OCI-LY1 (cell line): Measurements from ENCODE around the gene PRAME.

Source experiments
- H2AFZ ChIP-seq: fragments of 200-600 bp; sonication (generic), shearing (Covaris generic); 2 replicates; pipeline ENCODE4 v1.6.0; 2014; ENCODE audit warnings: antibody characterized with exemption, mild to moderate bottlenecking, low read length
- H3F3A ChIP-seq: fragments of 200-600 bp; sonication (generic), shearing (Covaris generic); 2 replicates; pipeline ENCODE4 v1.6.0; 2014; ENCODE audit warnings: mild to moderate bottlenecking, antibody characterized with exemption, low read length, moderate library complexity; ENCODE audit not compliant: insufficient read depth
- H3K27ac ChIP-seq: fragments of 200-600 bp; sonication (generic); 2 replicates; pipeline ENCODE4 v1.5.1; 2014; ENCODE audit warnings: low read length, mixed run types, mild to moderate bottlenecking, low read depth; ENCODE audit not compliant: poor library complexity, severe bottlenecking
- H3K27me3 ChIP-seq: fragments of 200-600 bp; sonication (generic); 2 replicates; pipeline ENCODE4 v1.6.0; 2014; ENCODE audit warnings: antibody characterized with exemption, mild to moderate bottlenecking, low read length, moderate library complexity; ENCODE audit not compliant: insufficient read depth
- H3K36me3 ChIP-seq: fragments of 200-600 bp; sonication (generic); 2 replicates; pipeline ENCODE4 v1.6.1; 2014; ENCODE audit warnings: mild to moderate bottlenecking, antibody characterized with exemption, low read length, moderate library complexity, mixed read lengths; ENCODE audit not compliant: insufficient read depth
- H3K4me1 ChIP-seq: fragments of 200-600 bp; sonication (generic); 2 replicates; pipeline ENCODE4 v1.5.1; 2014; ENCODE audit warnings: mild to moderate bottlenecking, low read length, moderate library complexity; ENCODE audit not compliant: insufficient read depth, severe bottlenecking
- H3K4me2 ChIP-seq: fragments of 200-600 bp; sonication (generic), shearing (Covaris generic); 2 replicates; pipeline ENCODE4 v1.6.1; 2014; ENCODE audit warnings: low read length
- H3K4me3 ChIP-seq: fragments of 200-600 bp; sonication (generic); 2 replicates; pipeline ENCODE4 v1.5.1; 2014; ENCODE audit warnings: low read length, low read depth, mild to moderate bottlenecking, mixed read lengths; ENCODE audit not compliant: poor library complexity, severe bottlenecking
- H3K79me2 ChIP-seq: fragments of 200-600 bp; shearing (Covaris generic); 2 replicates; pipeline ENCODE4 v1.6.1; 2016; ENCODE audit warnings: mixed run types, low read length, mixed read lengths; ENCODE audit not compliant: insufficient read depth
- H3K9ac ChIP-seq: fragments of 200-600 bp; sonication (generic), shearing (Covaris generic); 2 replicates; pipeline ENCODE4 v1.6.1; 2014; ENCODE audit warnings: mild to moderate bottlenecking, low read length, mixed read lengths
- H3K9me2 ChIP-seq: fragments of 200-600 bp; sonication (generic), shearing (Covaris generic); 2 replicates; pipeline ENCODE4 v1.6.1; 2014; ENCODE audit warnings: low read depth, mild to moderate bottlenecking, low read length, mixed read lengths
- H3K9me3 ChIP-seq: fragments of 200-600 bp; shearing (Covaris generic); 2 replicates; pipeline ENCODE4 v1.6.1; 2014; ENCODE audit warnings: low read length, mixed read lengths
- H4K20me1 ChIP-seq: fragments of 200-600 bp; sonication (generic), shearing (Covaris generic); 2 replicates; pipeline ENCODE4 v1.6.0; 2016; ENCODE audit warnings: mild to moderate bottlenecking, low read length; ENCODE audit not compliant: insufficient read depth
- EZH2 ChIP-seq: fragments of 200-600 bp; sonication (generic), shearing (Covaris generic); IDR thresholded peaks from 2 replicates; pipeline ENCODE4 v1.8.0; 2017; ENCODE audit warnings: borderline replicate concordance, mixed run types, mild to moderate bottlenecking, antibody characterized with exemption, low read length, moderate library complexity, mixed read lengths
- TF ChIP-seq, protein P1 (sequence below): fragments of 200-600 bp; sonication (generic), shearing (Covaris generic); IDR thresholded peaks from 2 replicates; pipeline ENCODE4 v1.5.1; 2017; ENCODE audit warnings: mild to moderate bottlenecking, antibody characterized with exemption, low read length, moderate library complexity, mixed read lengths

Gene PRAME

DNA sequence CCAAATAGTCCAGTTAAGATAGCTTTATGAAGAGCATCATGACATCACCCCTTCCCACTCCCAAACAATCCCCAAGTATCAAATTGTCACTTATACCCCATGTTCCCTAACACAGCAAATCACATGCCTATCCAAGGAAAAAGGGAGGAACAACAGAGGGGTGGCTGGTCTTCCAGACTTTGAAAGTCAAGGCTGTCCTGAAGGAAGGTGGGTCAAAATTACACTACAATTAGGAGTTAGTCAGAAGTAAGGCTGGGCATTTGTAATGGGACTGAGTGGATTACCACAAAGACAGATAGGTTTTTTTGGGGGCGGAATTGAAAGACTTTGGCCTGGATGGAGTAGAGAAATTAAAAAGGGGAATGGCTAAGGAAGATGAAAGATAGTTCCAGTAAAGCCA, 5.9 kb downstream of the PRAME start:
- H3K4me2 ChIP-seq: no peak overlapping the region
- no peak overlapping the region for H3K9ac ChIP-seq
- H4K20me1 ChIP-seq: no peaks in the 10 kb centered on the region
- H3K27ac ChIP-seq: no peak overlapping the region
- no peak overlapping the region for H3K4me3 ChIP-seq
- TF ChIP-seq, protein P1, sequence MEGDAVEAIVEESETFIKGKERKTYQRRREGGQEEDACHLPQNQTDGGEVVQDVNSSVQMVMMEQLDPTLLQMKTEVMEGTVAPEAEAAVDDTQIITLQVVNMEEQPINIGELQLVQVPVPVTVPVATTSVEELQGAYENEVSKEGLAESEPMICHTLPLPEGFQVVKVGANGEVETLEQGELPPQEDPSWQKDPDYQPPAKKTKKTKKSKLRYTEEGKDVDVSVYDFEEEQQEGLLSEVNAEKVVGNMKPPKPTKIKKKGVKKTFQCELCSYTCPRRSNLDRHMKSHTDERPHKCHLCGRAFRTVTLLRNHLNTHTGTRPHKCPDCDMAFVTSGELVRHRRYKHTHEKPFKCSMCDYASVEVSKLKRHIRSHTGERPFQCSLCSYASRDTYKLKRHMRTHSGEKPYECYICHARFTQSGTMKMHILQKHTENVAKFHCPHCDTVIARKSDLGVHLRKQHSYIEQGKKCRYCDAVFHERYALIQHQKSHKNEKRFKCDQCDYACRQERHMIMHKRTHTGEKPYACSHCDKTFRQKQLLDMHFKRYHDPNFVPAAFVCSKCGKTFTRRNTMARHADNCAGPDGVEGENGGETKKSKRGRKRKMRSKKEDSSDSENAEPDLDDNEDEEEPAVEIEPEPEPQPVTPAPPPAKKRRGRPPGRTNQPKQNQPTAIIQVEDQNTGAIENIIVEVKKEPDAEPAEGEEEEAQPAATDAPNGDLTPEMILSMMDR: no peak
- TF ChIP-seq EZH2: no peak
- no peaks in the 10 kb centered on the region for H3K9me3 ChIP-seq
- H2AFZ ChIP-seq: no peak overlapping the region
- no peaks in the 10 kb centered on the region for H3F3A ChIP-seq
- H3K79me2 ChIP-seq: no peaks in the 10 kb centered on the region
- H3K4me1 ChIP-seq: no peaks in the 10 kb centered on the region
- no peaks in the 10 kb centered on the region for H3K27me3 ChIP-seq
- H3K36me3 ChIP-seq: peaks cover 57% of the 10 kb centered on the region
- H3K9me2 ChIP-seq: no peaks in the 10 kb centered on the region

DNA sequence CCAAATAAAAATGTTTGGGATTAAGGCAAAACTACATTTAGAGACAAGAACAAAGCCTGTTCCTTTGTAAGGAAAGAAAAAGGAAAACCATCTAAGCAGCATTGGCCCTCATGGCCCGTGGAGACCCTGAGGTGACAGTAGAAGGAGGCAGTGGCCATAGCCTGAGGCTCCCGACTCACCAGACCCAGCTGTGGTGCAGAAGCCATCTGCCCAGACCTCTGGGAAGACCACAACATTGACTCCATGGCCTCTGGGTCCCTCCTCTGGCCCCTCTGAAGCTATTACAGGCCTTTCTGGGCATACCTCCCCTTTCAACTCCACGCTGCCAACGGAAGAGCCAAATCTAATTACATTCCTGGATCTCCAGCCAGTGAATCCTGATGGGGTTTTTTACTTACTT, 6.4 kb downstream of the PRAME start:
- Histone ChIP-seq H3K27me3 (no peaks in the 10 kb centered on the region), H3K9me2 (no peaks in the 10 kb centered on the region), H3K79me2 (no peaks in the 10 kb centered on the region), H3K4me1 (no peaks in the 10 kb centered on the region), H3F3A (no peaks in the 10 kb centered on the region), H3K9me3 (no peaks in the 10 kb centered on the region), H3K4me2 (no peak overlapping the region), H3K9ac (no peak overlapping the region), H3K27ac (no peak overlapping the region), H3K36me3 (peaks cover 62% of the 10 kb centered on the region), H2AFZ (no peak overlapping the region), H4K20me1 (no peaks in the 10 kb centered on the region), H3K4me3 (no peak overlapping the region)
- TF ChIP-seq EZH2: no peak
- TF ChIP-seq, protein P1: peak; percentile 27; the same call in 1 of the 2 replicates

DNA sequence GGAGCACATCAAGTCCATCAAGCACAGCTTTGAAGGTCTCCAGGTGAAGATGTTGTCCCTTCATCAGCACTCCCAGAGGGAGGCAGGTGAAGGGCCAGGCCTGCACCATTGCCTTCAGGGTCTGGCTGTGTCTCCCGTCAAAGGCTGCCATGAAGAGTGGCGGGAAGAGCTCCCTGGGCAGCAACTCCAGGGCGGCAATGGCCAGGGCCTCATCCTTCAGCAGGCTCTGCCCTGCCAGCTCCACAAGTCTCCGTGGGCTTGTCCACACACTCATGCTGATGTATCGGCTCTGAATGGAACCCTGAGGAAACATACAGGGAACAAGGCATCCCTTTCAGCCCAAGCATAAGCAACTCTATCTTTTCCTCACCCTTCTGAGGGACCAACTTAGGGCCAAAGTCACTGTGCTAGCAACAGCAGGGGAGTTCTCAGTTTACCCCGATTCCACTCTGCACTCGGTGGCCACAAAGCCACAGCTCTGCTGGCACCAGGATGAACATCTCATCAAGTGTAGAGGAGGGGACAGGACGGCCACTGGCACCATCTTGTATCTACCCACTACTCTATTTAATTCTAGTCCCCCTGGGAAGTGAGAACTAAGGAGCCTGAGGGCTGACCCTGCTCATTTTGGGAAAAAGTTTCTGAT, 8.2 kb downstream of the PRAME start:
- Histone ChIP-seq H3K4me1 (no peaks in the 10 kb centered on the region), H3K4me3 (no peak overlapping the region), H3K4me2 (no peak overlapping the region), H3F3A (no peaks in the 10 kb centered on the region), H3K9me3 (no peaks in the 10 kb centered on the region), H3K36me3 (peaks cover 56% of the 10 kb centered on the region), H4K20me1 (no peaks in the 10 kb centered on the region), H3K27ac (no peak overlapping the region), H3K27me3 (no peaks in the 10 kb centered on the region), H3K9me2 (no peaks in the 10 kb centered on the region), H3K79me2 (no peaks in the 10 kb centered on the region), H3K9ac (no peak overlapping the region), H2AFZ (no peak overlapping the region)
- no peak for TF ChIP-seq EZH2
- TF ChIP-seq, protein P1: no peak
